Skeletal muscle tissue (tissue), 4 donors: ENCODE results near the gene ZNF606. TPM values are rescaled to one million over a fixed set of nuclear protein-coding genes. Genes with fewer than 3 reads are reported as not detected.
A peak's percentile ranks its signal among the peaks of the same experiment; 100 is the strongest.

ENCODE experiments used
- H3K27ac ChIP-seq: one replicate; pipeline ENCODE4 v1.7.0; 2013; ENCODE audit warnings: mild to moderate bottlenecking, low read depth, low read length, inconsistent platforms
- H3K27me3 ChIP-seq, 3 donors: one replicate each; pipeline ENCODE4 v1.7.0; 2013; ENCODE audit warnings: low read length in 3 of 3; ENCODE audit not compliant: control insufficient read depth in 3 of 3, insufficient read depth in 3 of 3
- H3K36me3 ChIP-seq, 3 donors: one replicate each; pipeline ENCODE4 v1.7.0; 2013; ENCODE audit warnings: low read length in 3 of 3; ENCODE audit not compliant: control insufficient read depth in 3 of 3, insufficient read depth in 3 of 3
- H3K4me1 ChIP-seq, 3 donors: one replicate each; pipeline ENCODE4 v1.7.0; 2013; ENCODE audit warnings: low read length in 3 of 3, mild to moderate bottlenecking in 3 of 3; ENCODE audit not compliant: control insufficient read depth in 3 of 3, insufficient read depth in 3 of 3
- H3K4me3 ChIP-seq, 3 donors: one replicate each; pipeline ENCODE4 v1.7.0; 2013; ENCODE audit warnings: low read length in 3 of 3
- H3K9ac ChIP-seq, 3 donors: one replicate each; pipeline ENCODE4 v1.7.0; 2013; ENCODE audit warnings: low read length in 3 of 3, mild to moderate bottlenecking in 3 of 3, moderate library complexity in 2 of 3, low read depth in 1 of 3
- H3K9me3 ChIP-seq, 3 donors: one replicate each; pipeline ENCODE4 v1.7.0; 2013; ENCODE audit warnings: low read length in 3 of 3; ENCODE audit not compliant: control insufficient read depth in 3 of 3
- total RNA-seq: library from RNA; depleted of rRNA; stranded (reverse); fragments of >200 nt; gene quantifications from one replicate; pipeline ENCODE4 v1.2.3, GENCODE V29; 2014
- donor health status: Osteomylitis.

The ZNF606 gene
- total RNA-seq, 1 donor from 2014 or later = 15.1 TPM

DNA sequence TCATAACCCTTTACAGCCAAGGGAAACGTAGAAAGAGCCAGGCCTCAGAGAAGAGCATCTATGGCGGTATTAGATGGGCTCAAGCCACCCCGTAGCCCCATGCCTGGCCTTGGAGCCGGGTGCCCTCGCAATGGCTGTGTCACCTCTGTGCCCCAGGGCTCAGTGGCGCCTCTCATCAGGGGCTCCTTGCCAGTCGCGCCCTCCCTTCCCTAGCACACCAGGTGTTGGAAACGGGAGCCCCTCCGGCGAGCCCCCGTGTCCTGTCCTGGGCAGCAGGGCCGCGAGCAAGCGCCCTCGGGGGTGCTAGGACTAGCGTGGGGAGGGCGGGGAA, 55.6 kb downstream of the ZNF606 start:
- peaks cover 9 to 15% (median 10%) of the 10 kb centered on the region in 3 donors for H3K4me1 ChIP-seq

GRCh38 chr19:57946316-57946715, 56.3 kb downstream of the ZNF606 start:
- Histone ChIP-seq H3K27ac (no peak overlapping the region), H3K4me3 (peak overlapping the region; percentile 91 to 97 (median 92))

More for the DNA sequence above, 55.6 kb downstream of the ZNF606 start:
- Histone ChIP-seq H3K36me3 (peaks cover 24 to 29% (median 27%) of the 10 kb centered on the region in 3 donors), H3K27me3 (no peaks in the 10 kb centered on the region), H3K4me3 (peak overlapping the region; percentile 91 to 97 (median 92)), H3K27ac (peak overlapping the region; percentile 85), H3K9me3 (peaks cover 16 to 26% (median 24%) of the 10 kb centered on the region in 3 donors), H3K9ac (peak overlapping the region; percentile 88 to 91 (median 90))

GRCh38 chr19:57941593-57941992, 61.0 kb downstream of the ZNF606 start:
- Histone ChIP-seq H3K27me3 (no peaks in the 10 kb centered on the region), H3K9ac (no peak overlapping the region), H3K9me3 (peaks cover 33 to 39% (median 36%) of the 10 kb centered on the region in 3 donors), H3K36me3 (peaks cover 47 to 53% (median 48%) of the 10 kb centered on the region in 3 donors), H3K27ac (no peak overlapping the region), H3K4me1 (peaks cover 6 to 9% (median 7%) of the 10 kb centered on the region in 3 donors), H3K4me3 (peak overlapping the region in 1 of 3 donors; percentile 11)

More at GRCh38 chr19:57946316-57946715, 56.3 kb downstream of the ZNF606 start:
- peaks cover 23 to 32% (median 31%) of the 10 kb centered on the region in 3 donors for H3K9me3 ChIP-seq
- peaks cover 31 to 36% (median 34%) of the 10 kb centered on the region in 3 donors for H3K36me3 ChIP-seq
- no peaks in the 10 kb centered on the region for H3K27me3 ChIP-seq
- H3K9ac ChIP-seq = peak overlapping the region in 1 of 3 donors; percentile 90
- peaks cover 9 to 15% (median 10%) of the 10 kb centered on the region in 3 donors for H3K4me1 ChIP-seq

DNA sequence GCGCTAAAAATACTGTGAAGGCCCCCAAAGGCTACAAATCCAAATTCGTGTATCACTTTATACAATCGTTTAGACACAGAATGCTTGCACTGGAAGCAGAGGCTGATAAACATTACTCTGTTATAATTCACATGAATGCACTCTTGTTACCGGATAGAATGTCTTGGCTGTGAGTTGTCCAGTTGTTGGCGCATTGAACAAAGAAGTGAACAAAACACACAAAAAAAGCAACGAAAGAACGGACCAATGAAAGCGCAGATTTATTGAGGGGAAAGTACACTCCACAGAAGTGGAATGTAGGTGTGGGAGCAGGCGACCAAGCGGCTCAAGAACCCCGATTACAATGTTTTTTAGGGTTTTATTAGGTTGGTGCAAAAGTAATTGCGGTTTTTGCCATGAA, 66.9 kb downstream of the ZNF606 start:
- peaks cover 13 to 14% (median 13%) of the 10 kb centered on the region in 3 donors for H3K9me3 ChIP-seq

DNA sequence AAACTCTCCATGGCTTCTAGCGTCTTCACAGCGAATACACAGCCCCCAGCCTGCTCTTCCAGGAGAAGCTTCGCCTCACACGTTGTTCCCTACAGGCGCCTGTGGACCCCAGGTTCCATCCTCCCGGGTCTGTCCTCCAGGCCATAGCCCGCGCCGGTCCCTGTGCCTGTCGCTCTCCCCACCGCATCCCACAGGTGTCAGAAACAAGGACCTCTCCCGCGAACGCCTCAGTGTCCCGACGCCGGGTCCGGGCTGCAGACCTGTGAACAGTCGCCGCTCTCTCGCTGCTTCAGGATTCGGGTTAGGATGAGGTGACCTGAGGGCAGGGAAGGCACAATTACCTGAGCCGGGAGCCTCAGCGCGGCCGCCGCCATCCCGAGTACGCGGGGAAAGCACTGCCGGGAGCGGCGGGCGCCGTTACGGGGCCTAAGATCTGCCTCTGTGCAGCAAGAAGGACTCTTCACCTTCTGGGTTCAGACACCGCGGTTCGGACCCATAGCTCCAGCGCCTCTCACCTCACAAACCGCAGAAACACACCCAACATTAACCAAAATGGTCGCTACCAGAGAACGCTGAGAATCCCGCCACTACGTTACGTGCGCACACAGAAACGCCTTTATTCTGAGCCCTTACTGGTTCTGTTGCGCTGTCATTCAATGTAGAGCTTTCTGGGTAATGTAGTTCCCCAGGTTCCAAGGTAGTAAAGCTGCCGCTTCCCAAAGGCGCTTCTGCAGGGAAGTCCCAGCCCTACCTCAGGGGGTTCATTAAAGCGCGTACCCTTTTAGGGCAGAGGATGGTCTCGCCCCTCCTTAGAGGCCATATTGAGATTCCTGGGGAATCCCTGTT, 67.6 kb downstream of the ZNF606 start, which contains the start of gene ZNF418:
ZNF418 (minus strand) TSS at position 583 of the 846 bp plus-strand sequence. CDS start 1,580 bp downstream, outside the sequence.
- H3K9ac ChIP-seq = peak within 1 kb of the TSS; percentile 80 to 87 (median 84)
- peak within 1 kb of the TSS; percentile 78 to 91 (median 86) for H3K4me3 ChIP-seq
- H3K9me3 ChIP-seq = peaks cover 11 to 18% (median 14%) of the 10 kb centered on the region in 3 donors
- no peaks in the 10 kb centered on the region for H3K27me3 ChIP-seq
- peaks cover 21 to 24% (median 21%) of the 10 kb centered on the region in 3 donors for H3K36me3 ChIP-seq
- peak within 1 kb of the TSS; percentile 46 for H3K27ac ChIP-seq
- H3K4me1 ChIP-seq = peaks cover 7 to 16% (median 7%) of the 10 kb centered on the region in 3 donors

More for the DNA sequence above, 66.9 kb downstream of the ZNF606 start:
- Histone ChIP-seq H3K4me3 (peak overlapping the region in 1 of 3 donors; percentile 78), H3K4me1 (peaks cover 7 to 16% (median 7%) of the 10 kb centered on the region in 3 donors), H3K9ac (no peak overlapping the region), H3K27me3 (no peaks in the 10 kb centered on the region), H3K27ac (no peak overlapping the region), H3K36me3 (peaks cover 19 to 22% (median 21%) of the 10 kb centered on the region in 3 donors)

GRCh38 chr19:57927587-57927986, 75.0 kb downstream of the ZNF606 start:
- H3K9ac ChIP-seq = no peak overlapping the region
- no peaks in the 10 kb centered on the region for H3K27me3 ChIP-seq
- no peak overlapping the region for H3K27ac ChIP-seq
- peaks cover 17 to 47% (median 21%) of the 10 kb centered on the region in 3 donors for H3K9me3 ChIP-seq
- no peaks in the 10 kb centered on the region for H3K4me1 ChIP-seq
- H3K4me3 ChIP-seq = no peak overlapping the region
- peaks cover 43 to 65% (median 47%) of the 10 kb centered on the region in 3 donors for H3K36me3 ChIP-seq

Other genes with a start within 250 kb of the ZNF606 start
- 27.1 TPM for gene ZNF586, start 233.1 kb downstream of the ZNF606 start, total RNA-seq
- gene ZNF552, start 187.9 kb downstream of the ZNF606 start, total RNA-seq = 7.3 TPM
- 17.2 TPM for gene ZNF587B, start 172.5 kb downstream of the ZNF606 start, total RNA-seq
- 18.8 TPM for gene ZNF587, start 153.0 kb downstream of the ZNF606 start, total RNA-seq
- 13.0 TPM for gene ZNF814, start 113.8 kb downstream of the ZNF606 start, total RNA-seq
- gene ZNF417, start 86.2 kb downstream of the ZNF606 start, total RNA-seq = 14.1 TPM
- 17.2 TPM for gene ZNF418, start 67.4 kb downstream of the ZNF606 start, total RNA-seq
- gene ZNF256, start 55.1 kb downstream of the ZNF606 start, total RNA-seq = 12.0 TPM
- not detected for gene C19orf18, start 28.3 kb downstream of the ZNF606 start, total RNA-seq
- not detected for gene ZSCAN1, start 31.2 kb upstream of the ZNF606 start, total RNA-seq
- gene ZNF135, start 56.5 kb upstream of the ZNF606 start, total RNA-seq = 10.4 TPM
- 50.6 TPM for gene ZSCAN18, start 95.4 kb upstream of the ZNF606 start, total RNA-seq
- gene ZNF329, start 148.0 kb upstream of the ZNF606 start, total RNA-seq = 16.2 TPM
- 11.0 TPM for gene ZNF274, start 180.2 kb upstream of the ZNF606 start, total RNA-seq
- 26.1 TPM for gene ZNF544, start 226.1 kb upstream of the ZNF606 start, total RNA-seq